Endothelial cell (in vitro differentiated cells): ENCODE data around the gene SEC24D. TPM values are rescaled to one million over a fixed set of nuclear protein-coding genes. Genes with fewer than 3 reads are reported as not detected.

Experiments
- DNase-seq: peaks from one replicate; pipeline ENCODE4 v3.0.0; 2021; ENCODE audit warnings: low spot score
- H3K27ac Mint-ChIP-seq: one replicate; pipeline ENCODE4 v1.8.0; 2021; ENCODE audit warnings: mixed read lengths, inconsistent platforms; ENCODE audit not compliant: unreplicated experiment
- H3K27me3 Mint-ChIP-seq: one replicate; pipeline ENCODE4 v1.8.0; 2021; ENCODE audit warnings: mild to moderate bottlenecking, moderate library complexity, mixed read lengths, inconsistent platforms; ENCODE audit not compliant: unreplicated experiment
- H3K36me3 Mint-ChIP-seq: one replicate; pipeline ENCODE4 v1.8.0; 2021; ENCODE audit warnings: mild to moderate bottlenecking, low read depth, mixed read lengths, inconsistent platforms; ENCODE audit not compliant: unreplicated experiment
- H3K4me1 Mint-ChIP-seq: one replicate; pipeline ENCODE4 v1.8.0; 2021; ENCODE audit warnings: mild to moderate bottlenecking, mixed read lengths, inconsistent platforms; ENCODE audit not compliant: unreplicated experiment
- H3K4me3 Mint-ChIP-seq: one replicate; pipeline ENCODE4 v1.8.0; 2021; ENCODE audit warnings: mild to moderate bottlenecking, mixed read lengths, inconsistent platforms; ENCODE audit not compliant: unreplicated experiment
- H3K9me3 Mint-ChIP-seq: one replicate; pipeline ENCODE4 v1.8.0; 2021; ENCODE audit warnings: mixed read lengths, inconsistent platforms; ENCODE audit not compliant: unreplicated experiment
- total RNA-seq: library from RNA; stranded (reverse); fragmentation: NEBNext Ultra II Directional; extraction: Animal tissue kit (Norgen Biotek cat#: 25700); gene quantifications from one replicate; pipeline ENCODE4 v1.2.1, GENCODE V29; 2021; ENCODE audit not compliant: unreplicated experiment
- TF ChIP-seq, protein P1 (sequence below): fragments of 200-600 bp; sonication (generic); IDR thresholded peaks from one replicate; pipeline ENCODE4 v1.5.0; 2021; ENCODE audit warnings: antibody characterized with exemption; ENCODE audit not compliant: unreplicated experiment

SEC24D gene
- total RNA-seq, 1 donor from 2014 or later, result 70.4 TPM

DNA sequence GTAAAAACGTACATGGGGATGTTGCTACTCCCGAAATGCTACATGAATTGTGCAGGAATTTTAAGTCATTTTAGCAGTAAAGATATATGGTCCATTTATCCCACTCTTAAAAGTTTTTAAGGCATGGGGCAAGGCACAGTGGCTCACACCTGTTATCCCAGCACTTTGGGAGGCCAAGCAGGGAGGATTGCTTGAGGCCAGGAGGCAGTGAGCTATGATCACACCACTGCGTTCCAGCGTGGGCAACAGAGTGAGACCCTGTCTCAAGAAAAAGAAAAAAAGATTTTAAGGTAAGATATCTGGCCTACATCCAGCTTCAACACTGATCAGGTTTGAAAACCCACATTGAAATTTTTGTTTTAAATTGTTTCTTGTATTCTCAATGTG lies 1.2 kb upstream of the SEC24D start:
- H3K27me3 Mint-ChIP-seq, result peaks cover 13% of the 10 kb centered on the region
- H3K4me1 Mint-ChIP-seq, result peaks cover 39% of the 10 kb centered on the region
- peak overlapping the region; percentile 99 for H3K27ac Mint-ChIP-seq
- H3K9me3 Mint-ChIP-seq, result no peaks in the 10 kb centered on the region
- TF ChIP-seq, protein P1, sequence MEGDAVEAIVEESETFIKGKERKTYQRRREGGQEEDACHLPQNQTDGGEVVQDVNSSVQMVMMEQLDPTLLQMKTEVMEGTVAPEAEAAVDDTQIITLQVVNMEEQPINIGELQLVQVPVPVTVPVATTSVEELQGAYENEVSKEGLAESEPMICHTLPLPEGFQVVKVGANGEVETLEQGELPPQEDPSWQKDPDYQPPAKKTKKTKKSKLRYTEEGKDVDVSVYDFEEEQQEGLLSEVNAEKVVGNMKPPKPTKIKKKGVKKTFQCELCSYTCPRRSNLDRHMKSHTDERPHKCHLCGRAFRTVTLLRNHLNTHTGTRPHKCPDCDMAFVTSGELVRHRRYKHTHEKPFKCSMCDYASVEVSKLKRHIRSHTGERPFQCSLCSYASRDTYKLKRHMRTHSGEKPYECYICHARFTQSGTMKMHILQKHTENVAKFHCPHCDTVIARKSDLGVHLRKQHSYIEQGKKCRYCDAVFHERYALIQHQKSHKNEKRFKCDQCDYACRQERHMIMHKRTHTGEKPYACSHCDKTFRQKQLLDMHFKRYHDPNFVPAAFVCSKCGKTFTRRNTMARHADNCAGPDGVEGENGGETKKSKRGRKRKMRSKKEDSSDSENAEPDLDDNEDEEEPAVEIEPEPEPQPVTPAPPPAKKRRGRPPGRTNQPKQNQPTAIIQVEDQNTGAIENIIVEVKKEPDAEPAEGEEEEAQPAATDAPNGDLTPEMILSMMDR, result no peak
- peak overlapping the region; percentile 99 for H3K4me3 Mint-ChIP-seq
- peaks cover 16% of the 10 kb centered on the region for H3K36me3 Mint-ChIP-seq
- DNase-seq, result no peak

GRCh38 chr4:118836301-118837120 lies 585 bp upstream of the SEC24D start:
- TF ChIP-seq, protein P1, result no peak
- H3K4me1 Mint-ChIP-seq, result peaks cover 35% of the 10 kb centered on the region
- H3K27ac Mint-ChIP-seq, result peak overlapping the region; percentile 99
- peaks cover 12% of the 10 kb centered on the region for H3K27me3 Mint-ChIP-seq
- peaks cover 22% of the 10 kb centered on the region for H3K36me3 Mint-ChIP-seq
- H3K4me3 Mint-ChIP-seq, result peak overlapping the region; percentile 99
- H3K9me3 Mint-ChIP-seq, result no peaks in the 10 kb centered on the region
- DNase-seq, result peak; percentile 46

DNA sequence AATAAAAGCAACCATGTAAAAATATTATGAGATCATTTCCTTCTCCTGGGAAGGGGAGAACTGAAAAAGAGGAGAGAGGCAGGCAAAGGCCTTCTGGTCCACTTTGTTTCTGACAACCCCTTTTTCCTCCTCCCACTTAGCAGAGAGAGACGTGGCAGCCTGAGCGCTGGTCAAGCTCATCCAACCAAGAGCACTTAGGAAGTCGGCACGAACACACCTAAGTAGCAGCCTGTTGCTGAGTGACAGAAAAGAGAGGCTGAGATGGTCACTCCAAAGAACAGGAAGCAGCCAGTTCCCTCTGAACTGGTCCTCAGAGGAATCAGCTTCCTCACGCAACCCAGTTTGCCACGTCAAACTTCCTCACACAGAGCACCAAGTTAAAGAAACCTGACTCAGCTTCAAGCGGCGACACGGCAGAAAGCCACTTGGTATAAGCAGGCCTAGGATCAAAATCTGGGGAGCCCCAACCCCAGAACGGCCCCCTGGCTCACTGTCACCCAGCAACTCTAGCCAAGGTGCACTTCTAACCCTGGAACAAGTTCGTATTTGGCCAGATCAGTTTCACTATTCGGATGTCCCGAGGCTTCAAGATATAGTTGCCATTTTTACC lies 861 bp downstream of the SEC24D start:
- peak; percentile 51 for DNase-seq

GRCh38 chr4:118834070-118834469 lies 1.9 kb downstream of the SEC24D start:
- H3K36me3 Mint-ChIP-seq, result peaks cover 32% of the 10 kb centered on the region
- no peaks in the 10 kb centered on the region for H3K9me3 Mint-ChIP-seq
- no peak overlapping the region for H3K4me3 Mint-ChIP-seq
- TF ChIP-seq, protein P1, result no peak
- DNase-seq, result no peak
- peaks cover 38% of the 10 kb centered on the region for H3K4me1 Mint-ChIP-seq
- H3K27me3 Mint-ChIP-seq, result peaks cover 10% of the 10 kb centered on the region
- peak overlapping the region; percentile 98 for H3K27ac Mint-ChIP-seq

More for the DNA sequence above, 861 bp downstream of the SEC24D start:
- H3K36me3 Mint-ChIP-seq, result peaks cover 28% of the 10 kb centered on the region
- TF ChIP-seq, protein P1, result no peak
- peak overlapping the region; percentile 99 for H3K4me3 Mint-ChIP-seq
- H3K27me3 Mint-ChIP-seq, result peaks cover 10% of the 10 kb centered on the region
- H3K9me3 Mint-ChIP-seq, result no peaks in the 10 kb centered on the region
- H3K4me1 Mint-ChIP-seq, result peaks cover 35% of the 10 kb centered on the region
- H3K27ac Mint-ChIP-seq, result peak overlapping the region; percentile 98
